Measurements from ENCODE around the gene EVPLL.
"Not testable (repeated sequence)": the region's sequence is repeated elsewhere in the genome, so short reads cannot be mapped to it uniquely, and the experiment has no call there.

DNA sequence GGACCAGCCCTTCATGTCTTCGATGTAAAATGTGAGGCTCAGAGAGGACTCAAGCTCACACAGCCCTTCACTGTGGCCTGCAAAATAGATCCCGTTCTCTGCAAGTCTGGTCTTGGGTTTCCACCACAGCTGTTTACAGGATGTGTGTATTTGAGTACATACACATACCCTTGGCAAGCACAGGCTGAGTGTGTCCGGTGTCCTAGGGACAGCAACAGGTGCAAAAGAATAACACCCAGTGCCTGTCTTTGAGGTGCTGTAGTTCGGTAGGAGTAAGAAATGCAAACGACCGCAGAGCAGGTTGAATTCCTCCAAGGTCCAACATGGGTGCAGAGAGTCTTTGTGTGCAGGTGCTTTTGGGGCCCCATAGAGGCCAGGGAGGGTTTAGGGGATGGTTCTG is 44.9 kb downstream of the EVPLL start:
- TF ChIP-seq, protein P1, sequence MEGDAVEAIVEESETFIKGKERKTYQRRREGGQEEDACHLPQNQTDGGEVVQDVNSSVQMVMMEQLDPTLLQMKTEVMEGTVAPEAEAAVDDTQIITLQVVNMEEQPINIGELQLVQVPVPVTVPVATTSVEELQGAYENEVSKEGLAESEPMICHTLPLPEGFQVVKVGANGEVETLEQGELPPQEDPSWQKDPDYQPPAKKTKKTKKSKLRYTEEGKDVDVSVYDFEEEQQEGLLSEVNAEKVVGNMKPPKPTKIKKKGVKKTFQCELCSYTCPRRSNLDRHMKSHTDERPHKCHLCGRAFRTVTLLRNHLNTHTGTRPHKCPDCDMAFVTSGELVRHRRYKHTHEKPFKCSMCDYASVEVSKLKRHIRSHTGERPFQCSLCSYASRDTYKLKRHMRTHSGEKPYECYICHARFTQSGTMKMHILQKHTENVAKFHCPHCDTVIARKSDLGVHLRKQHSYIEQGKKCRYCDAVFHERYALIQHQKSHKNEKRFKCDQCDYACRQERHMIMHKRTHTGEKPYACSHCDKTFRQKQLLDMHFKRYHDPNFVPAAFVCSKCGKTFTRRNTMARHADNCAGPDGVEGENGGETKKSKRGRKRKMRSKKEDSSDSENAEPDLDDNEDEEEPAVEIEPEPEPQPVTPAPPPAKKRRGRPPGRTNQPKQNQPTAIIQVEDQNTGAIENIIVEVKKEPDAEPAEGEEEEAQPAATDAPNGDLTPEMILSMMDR (IDR thresholded peaks at IDR 0.05), result not testable (repeated sequence)
- not testable (repeated sequence) for TF ChIP-seq PBX3 (IDR thresholded peaks at IDR 0.05); MAX (IDR thresholded peaks at IDR 0.05; ENCODE audit: low read depth)
